PC-3 (cell line): Measurements from ENCODE around the gene MORN1. TPM values are rescaled to one million over a fixed set of nuclear protein-coding genes. Genes with fewer than 3 reads are reported as not detected.

Experiments used
- ATAC-seq: fragments of 200-7000 bp; cut with Tn5 transposase; 2 replicates; pipeline ENCODE4 v1.9.1; 2020; ENCODE audit warnings: mild to moderate bottlenecking, moderate library complexity
- BruUV-seq: library from RNA; stranded (reverse); fragments of 400-500 nt; replicated peaks from 2 replicates; lab custom pipeline; 2021; lab: Mats Ljungman, UMichigan
- CTCF ChIA-PET: fragments of 300-600 bp; sonication (Branson Sonifier 250); formaldehyde crosslinking; loops from one replicate; lab custom pipeline; 2022; ENCODE audit warnings: antibody characterized with exemption; lab: Charles Lee
- POLR2A ChIA-PET: fragments of 300-600 bp; sonication (Branson Sonifier 250); formaldehyde crosslinking; loops from one replicate; lab custom pipeline; 2022; ENCODE audit warnings: antibody characterized with exemption; ENCODE audit not compliant: unreplicated experiment; lab: Charles Lee
- DNase-seq: peaks from one replicate; pipeline ENCODE4 v3.0.0-alpha.2; 2015
- H2AFZ ChIP-seq: fragments of 300-600 bp; sonication (generic); 2 replicates; pipeline ENCODE4 v1.6.0; 2016; ENCODE audit warnings: antibody characterized with exemption, low read length
- H3F3A ChIP-seq: fragments of 300-600 bp; sonication (generic); one replicate; pipeline ENCODE4 v1.6.0; 2017; ENCODE audit warnings: antibody characterized with exemption, low read length, control low read depth, mild to moderate bottlenecking; ENCODE audit not compliant: unreplicated experiment
- H3K27ac ChIP-seq: fragments of 300-600 bp; sonication (generic); 2 replicates; pipeline ENCODE4 v1.5.1; 2016; ENCODE audit warnings: mild to moderate bottlenecking, low read length
- H3K27me3 ChIP-seq: fragments of 300-600 bp; sonication (generic); 2 replicates; pipeline ENCODE4 v1.6.1; 2016; ENCODE audit warnings: low read length, mixed read lengths
- H3K36me3 ChIP-seq: fragments of 300-600 bp; sonication (generic); 2 replicates; pipeline ENCODE4 v1.6.1; 2016; ENCODE audit warnings: low read depth, mixed run types, low read length, mixed read lengths
- H3K4me1 ChIP-seq: fragments of 300-600 bp; sonication (generic); 2 replicates; pipeline ENCODE4 v1.5.1; 2016; ENCODE audit warnings: low read length; ENCODE audit not compliant: insufficient read depth
- H3K4me2 ChIP-seq: fragments of 300-600 bp; sonication (generic); 2 replicates; pipeline ENCODE4 v1.6.0; 2016; ENCODE audit warnings: low read length
- H3K4me3 ChIP-seq: fragments of 300-600 bp; sonication (generic); 2 replicates; pipeline ENCODE4 v1.5.1; 2016; ENCODE audit warnings: mild to moderate bottlenecking, low read length, mixed read lengths
- H3K79me2 ChIP-seq: fragments of 300-600 bp; sonication (generic); 2 replicates; pipeline ENCODE4 v1.6.1; 2017; ENCODE audit warnings: low read length, mixed read lengths
- H3K9ac ChIP-seq: fragments of 300-600 bp; sonication (generic); 2 replicates; pipeline ENCODE4 v1.6.0; 2016; ENCODE audit warnings: mild to moderate bottlenecking, low read length
- H3K9me2 ChIP-seq: fragments of 300-600 bp; sonication (generic); replicated peaks from 2 replicates; pipeline ENCODE4 v1.6.1; 2016; ENCODE audit warnings: mixed run types, low read length, mixed read lengths
- H3K9me3 ChIP-seq: fragments of 300-600 bp; sonication (generic); 2 replicates; pipeline ENCODE4 v1.6.1; 2016; ENCODE audit warnings: low read length, mixed read lengths
- H4K20me1 ChIP-seq: fragments of 300-600 bp; sonication (generic); 2 replicates; pipeline ENCODE4 v1.6.1; 2016; ENCODE audit warnings: low read length, mixed read lengths
- EZH2 ChIP-seq: fragments of 300-600 bp; sonication (generic); IDR thresholded peaks from one replicate; pipeline ENCODE4 v1.6.1; 2017; ENCODE audit warnings: antibody characterized with exemption, mild to moderate bottlenecking, low read length; ENCODE audit not compliant: unreplicated experiment
- EZH2phosphoT487 ChIP-seq: fragments of 300-600 bp; sonication (generic); IDR thresholded peaks from 2 replicates; pipeline ENCODE4 v1.6.1; 2018; ENCODE audit warnings: mild to moderate bottlenecking, antibody characterized with exemption, low read length, borderline replicate concordance
- intact Hi-C: fragments of 100-400 bp; cut with micrococcal nuclease; formaldehyde crosslinking; loops from 2 replicates; pipeline ENCODE4 v1.9.0; 2023
- total RNA-seq: library from RNA; depleted of rRNA; stranded (reverse); fragments of >200 nt; gene quantifications from 2 replicates; pipeline ENCODE4 v1.2.3, GENCODE V29; 2014
- TF ChIP-seq, protein P1 (sequence below): fragments of 300-600 bp; sonication (generic); conservative IDR thresholded peaks from 2 replicates; pipeline ENCODE4 v1.5.1; 2017; ENCODE audit warnings: antibody characterized with exemption, low read depth, mild to moderate bottlenecking, low read length

Gene MORN1
- total RNA-seq, 1 experiment from 2014 or later, result 11.2 TPM

- Histone ChIP-seq H3F3A (peaks cover 5% of the 10 kb centered on the region), H3K4me3 (no peak overlapping the region), H3K9me3 (no peaks in the 10 kb centered on the region), H3K9ac (no peak overlapping the region), H3K27me3 (no peaks in the 10 kb centered on the region), H3K9me2 (no peaks in the 10 kb centered on the region), H3K36me3 (peaks cover 66% of the 10 kb centered on the region), H3K27ac (no peak overlapping the region), H3K4me2 (no peak overlapping the region), H4K20me1 (peaks cover 13% of the 10 kb centered on the region), H3K79me2 (peaks cover 67% of the 10 kb centered on the region), H3K4me1 (peaks cover 17% of the 10 kb centered on the region), H2AFZ (no peak overlapping the region)
- intact Hi-C loops, result no loop called here
- CTCF ChIA-PET, result no interaction called here
- no TSS peak for BruUV-seq
- TF ChIP-seq, protein P1, sequence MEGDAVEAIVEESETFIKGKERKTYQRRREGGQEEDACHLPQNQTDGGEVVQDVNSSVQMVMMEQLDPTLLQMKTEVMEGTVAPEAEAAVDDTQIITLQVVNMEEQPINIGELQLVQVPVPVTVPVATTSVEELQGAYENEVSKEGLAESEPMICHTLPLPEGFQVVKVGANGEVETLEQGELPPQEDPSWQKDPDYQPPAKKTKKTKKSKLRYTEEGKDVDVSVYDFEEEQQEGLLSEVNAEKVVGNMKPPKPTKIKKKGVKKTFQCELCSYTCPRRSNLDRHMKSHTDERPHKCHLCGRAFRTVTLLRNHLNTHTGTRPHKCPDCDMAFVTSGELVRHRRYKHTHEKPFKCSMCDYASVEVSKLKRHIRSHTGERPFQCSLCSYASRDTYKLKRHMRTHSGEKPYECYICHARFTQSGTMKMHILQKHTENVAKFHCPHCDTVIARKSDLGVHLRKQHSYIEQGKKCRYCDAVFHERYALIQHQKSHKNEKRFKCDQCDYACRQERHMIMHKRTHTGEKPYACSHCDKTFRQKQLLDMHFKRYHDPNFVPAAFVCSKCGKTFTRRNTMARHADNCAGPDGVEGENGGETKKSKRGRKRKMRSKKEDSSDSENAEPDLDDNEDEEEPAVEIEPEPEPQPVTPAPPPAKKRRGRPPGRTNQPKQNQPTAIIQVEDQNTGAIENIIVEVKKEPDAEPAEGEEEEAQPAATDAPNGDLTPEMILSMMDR, result no peak
- TF ChIP-seq EZH2 (no peak), EZH2phosphoT487 (no peak)
- DNase-seq (no peak), ATAC-seq (no peak)
- POLR2A ChIA-PET, result no interaction called here
Observed at GRCh38 chr1:2395245-2395644, 3.9 kb upstream of the MORN1 start.

DNA sequence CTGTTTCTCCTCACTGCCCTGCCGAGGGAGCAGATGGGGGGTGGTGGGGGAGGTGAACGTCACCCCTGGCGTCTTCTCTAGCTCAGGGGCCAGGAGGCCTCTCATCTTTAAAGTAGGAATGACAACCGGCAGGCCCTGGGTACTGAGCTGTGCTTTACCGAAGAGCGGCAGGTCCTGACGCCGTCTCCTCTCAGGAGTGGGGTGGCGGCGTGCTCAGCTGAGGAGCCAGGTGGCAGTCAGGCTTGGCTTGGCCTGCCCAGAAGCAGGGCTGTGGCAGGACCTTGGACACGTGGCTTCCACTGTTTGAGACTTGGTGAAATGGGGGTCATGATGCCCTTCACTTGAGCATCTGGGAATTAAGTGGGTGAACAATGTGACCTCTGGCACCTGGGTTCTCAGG lies 3.4 kb upstream of the MORN1 start:
- Histone ChIP-seq H3K36me3 (peaks cover 63% of the 10 kb centered on the region), H3K27ac (no peak overlapping the region), H3K9me3 (no peaks in the 10 kb centered on the region), H3K4me2 (no peak overlapping the region), H3K27me3 (no peaks in the 10 kb centered on the region), H4K20me1 (peaks cover 13% of the 10 kb centered on the region), H3K4me1 (peaks cover 22% of the 10 kb centered on the region), H3K79me2 (peaks cover 72% of the 10 kb centered on the region), H3K9ac (no peak overlapping the region), H2AFZ (no peak overlapping the region), H3F3A (peaks cover 5% of the 10 kb centered on the region), H3K9me2 (no peaks in the 10 kb centered on the region), H3K4me3 (no peak overlapping the region)
- ChIA-PET CTCF (no interaction called here), POLR2A (no interaction called here)
- BruUV-seq, result no TSS peak
- TF ChIP-seq EZH2phosphoT487 (no peak), EZH2 (no peak)
- TF ChIP-seq, protein P1, result no peak
- intact Hi-C loops, result no loop called here
- DNase-seq (no peak), ATAC-seq (no peak)

DNA sequence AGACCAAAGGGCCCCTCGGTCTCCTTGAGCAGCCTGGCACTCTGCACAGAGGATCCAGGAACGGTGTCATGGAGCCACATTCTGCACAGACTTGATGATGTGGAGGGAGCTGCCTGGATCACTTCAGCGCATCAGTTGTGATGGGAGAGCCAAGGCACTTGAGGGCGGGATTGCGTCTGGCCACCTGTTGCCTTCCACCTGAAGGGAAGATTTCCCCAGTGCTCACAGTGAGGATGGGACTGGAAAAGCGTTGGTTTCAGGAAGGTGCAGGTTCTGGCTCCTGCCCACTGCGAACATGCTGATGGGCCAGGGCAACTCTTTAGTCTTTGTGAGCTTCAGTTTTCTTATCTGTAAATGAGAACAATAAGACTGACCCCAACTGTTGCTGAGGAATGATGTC lies 2.9 kb upstream of the MORN1 start:
- H3K4me3 ChIP-seq, result no peak overlapping the region
- H4K20me1 ChIP-seq, result peaks cover 13% of the 10 kb centered on the region
- POLR2A ChIA-PET, result interaction anchor here (0.6 kb wide), 1 partner anchor 195 kb away, joined by 3 read pairs; no protein-coding TSS in a partner anchor
- no peak overlapping the region for H3K27ac ChIP-seq
- TF ChIP-seq EZH2phosphoT487 (no peak), EZH2 (no peak)
- TF ChIP-seq, protein P1, result no peak
- no peaks in the 10 kb centered on the region for H3K27me3 ChIP-seq
- peaks cover 5% of the 10 kb centered on the region for H3F3A ChIP-seq
- no peak overlapping the region for H3K9ac ChIP-seq
- no TSS peak for BruUV-seq
- H3K9me3 ChIP-seq, result no peaks in the 10 kb centered on the region
- H3K9me2 ChIP-seq, result no peaks in the 10 kb centered on the region
- H3K4me2 ChIP-seq, result no peak overlapping the region; the same call in 1 of the 2 replicates
- H3K4me1 ChIP-seq, result peaks cover 22% of the 10 kb centered on the region
- DNase-seq (no peak), ATAC-seq (no peak)
- peaks cover 57% of the 10 kb centered on the region for H3K36me3 ChIP-seq
- H3K79me2 ChIP-seq, result peaks cover 75% of the 10 kb centered on the region
- no peak overlapping the region for H2AFZ ChIP-seq
- intact Hi-C loops, result no loop called here
- CTCF ChIA-PET, result no interaction called here
